Ecto neural progenitor cell (in vitro differentiated cells): ENCODE results near the gene LTBP2.

Experiments
- DNase-seq: peaks from one replicate; pipeline ENCODE4 v3.0.0-alpha.2; 2018; ENCODE audit warnings: low spot score

Gene LTBP2

DNA sequence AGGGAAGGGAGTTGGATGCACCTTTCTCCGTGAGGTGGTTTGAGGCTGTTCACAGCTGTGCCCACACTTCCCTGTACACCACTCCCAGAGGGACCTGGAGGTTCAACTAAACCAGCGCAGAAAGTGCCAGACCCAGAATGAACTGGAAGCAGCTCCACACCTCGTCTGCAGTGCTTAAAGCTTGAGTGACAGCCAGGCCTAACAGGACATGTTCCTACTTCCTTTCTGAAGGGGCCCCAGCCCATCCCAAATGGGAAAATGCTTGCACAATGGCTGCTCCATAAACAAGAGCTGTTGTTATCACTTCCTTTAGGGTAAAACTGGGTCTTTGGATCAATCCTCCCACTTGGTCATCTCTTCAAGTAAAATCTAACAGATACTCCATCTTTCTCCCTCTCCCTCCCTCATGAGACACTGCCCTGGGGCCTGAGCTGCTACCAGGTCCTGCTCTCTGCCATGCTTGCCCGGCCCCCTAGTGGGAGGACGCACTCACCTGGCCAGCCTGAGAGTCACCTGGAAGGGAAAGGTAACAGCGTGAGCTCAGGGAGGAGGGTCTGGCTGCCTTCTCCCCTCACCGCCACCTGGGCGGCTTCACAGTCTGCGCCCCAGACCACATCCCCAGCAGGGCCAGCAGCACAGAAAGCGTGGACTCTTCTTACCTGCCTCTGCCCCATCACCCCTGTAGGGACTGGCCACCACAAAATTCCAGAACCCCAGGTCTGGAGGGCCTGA lies 85.0 kb downstream of the LTBP2 start:
- DNase-seq: no peak

DNA sequence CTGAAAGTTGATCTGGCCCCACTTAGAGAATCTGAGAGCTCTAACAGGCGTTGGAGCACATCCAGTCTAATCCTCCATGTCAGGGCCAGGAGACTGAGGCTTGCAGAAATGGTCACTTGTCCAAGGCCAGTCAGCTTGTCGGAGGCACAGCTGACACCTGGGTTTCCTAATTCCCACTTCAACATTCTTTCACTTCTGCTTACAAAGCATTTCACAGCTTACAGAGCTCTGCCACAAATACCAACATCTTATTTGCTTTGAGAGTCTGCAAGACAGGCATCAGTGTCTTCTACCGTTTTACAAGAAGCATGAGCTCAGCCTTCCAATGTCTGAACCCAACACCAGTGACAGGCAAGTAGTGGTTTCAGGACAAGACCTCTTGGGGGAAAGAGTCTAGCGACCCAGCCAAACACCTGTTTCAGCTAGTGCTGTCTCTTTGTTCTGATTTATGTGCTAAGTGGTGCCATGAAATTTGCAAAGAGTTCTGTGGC lies 86.6 kb downstream of the LTBP2 start:
- DNase-seq: no peak

DNA sequence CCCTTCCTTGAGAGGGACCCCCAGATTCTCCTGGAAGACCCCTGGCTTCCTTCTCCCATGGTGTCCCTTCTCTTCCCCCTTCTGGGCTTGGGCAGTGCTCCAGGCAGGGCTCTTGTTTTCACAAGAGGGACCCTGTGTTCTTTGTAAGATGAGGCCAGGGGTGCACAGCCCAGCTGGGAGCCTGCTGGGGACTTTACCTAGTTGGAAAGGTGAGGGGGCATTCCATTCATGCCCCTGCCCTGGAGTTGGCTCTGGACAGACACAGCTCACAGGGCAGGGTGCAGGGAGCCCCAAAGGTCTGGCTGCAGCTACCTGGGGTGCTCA lies 87.3 kb downstream of the LTBP2 start:
- no peak for DNase-seq

DNA sequence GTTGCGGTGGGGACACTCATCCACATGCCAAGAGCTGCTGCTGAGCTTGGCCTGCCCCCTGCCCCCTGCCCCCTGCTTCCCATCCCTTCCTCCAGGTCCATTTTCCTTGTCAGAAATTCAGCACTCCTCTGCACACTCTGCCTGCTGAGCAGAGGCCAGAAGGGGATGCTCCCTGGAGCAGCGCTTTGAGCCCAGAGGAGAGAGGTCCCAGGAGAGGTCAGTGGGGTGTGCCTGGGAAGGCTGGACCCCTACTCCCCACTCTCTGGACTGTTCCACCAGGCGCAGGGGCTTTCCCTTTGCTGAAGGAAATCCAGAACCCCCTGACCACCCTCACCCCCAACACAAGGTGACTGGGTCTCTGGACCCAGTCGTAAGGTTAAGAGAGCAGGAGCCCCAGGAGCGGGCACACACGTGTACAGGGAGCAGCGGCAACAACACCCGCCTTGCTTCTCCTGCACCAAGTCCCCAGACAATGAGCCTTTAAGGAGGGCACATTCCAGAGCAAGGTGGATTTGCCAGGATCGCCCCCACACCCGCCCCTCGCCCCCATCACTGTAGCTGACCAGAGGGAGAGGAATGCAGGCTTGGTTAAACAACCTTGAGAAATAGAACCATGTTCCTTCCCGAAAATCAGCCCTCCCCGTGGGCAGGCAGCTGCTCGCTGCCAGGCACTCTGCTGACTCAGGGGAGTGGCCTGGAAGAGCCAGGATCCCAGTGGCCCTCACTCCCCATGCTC lies 87.8 kb downstream of the LTBP2 start:
- DNase-seq: no peak

DNA sequence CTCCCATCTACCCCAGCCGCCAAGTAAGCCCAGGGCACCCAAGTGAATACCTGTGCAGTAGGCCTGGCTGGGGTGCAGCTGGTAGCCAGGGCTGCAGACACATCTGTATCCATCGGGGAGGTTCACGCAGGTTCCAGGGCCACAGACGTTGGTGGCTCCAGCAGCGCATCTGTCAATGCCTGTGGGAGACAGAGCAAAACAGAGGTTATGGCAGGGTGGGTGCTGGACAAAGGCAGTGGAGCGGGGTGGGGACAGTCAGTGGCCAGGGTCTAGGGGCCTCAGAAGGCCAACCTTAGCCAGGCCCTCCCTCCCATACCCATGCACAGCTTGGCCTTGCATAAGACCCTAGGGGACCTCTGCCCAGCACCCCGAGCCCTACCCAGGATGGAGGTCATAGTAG lies 89.3 kb downstream of the LTBP2 start:
- no peak for DNase-seq

DNA sequence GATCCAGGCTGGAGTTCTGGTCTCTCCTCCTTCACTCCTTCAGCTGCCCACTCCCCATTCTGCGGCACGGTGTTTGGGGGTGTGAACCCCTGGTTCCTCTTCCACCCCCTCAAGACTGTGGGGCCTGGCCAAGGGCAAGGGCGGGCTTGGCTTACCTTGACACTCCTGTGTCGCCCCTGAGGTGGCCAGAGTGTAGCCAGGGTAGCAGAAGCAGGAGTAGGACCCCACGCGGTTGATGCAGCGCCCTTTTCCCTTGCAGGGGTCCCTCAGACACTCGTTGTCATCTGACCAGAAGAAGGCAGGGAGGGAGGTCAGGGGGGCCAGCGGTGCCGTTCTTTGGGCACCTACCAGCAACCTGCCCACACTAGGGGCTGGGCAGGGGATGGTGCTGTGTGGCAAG lies 90.3 kb downstream of the LTBP2 start:
- DNase-seq: no peak

DNA sequence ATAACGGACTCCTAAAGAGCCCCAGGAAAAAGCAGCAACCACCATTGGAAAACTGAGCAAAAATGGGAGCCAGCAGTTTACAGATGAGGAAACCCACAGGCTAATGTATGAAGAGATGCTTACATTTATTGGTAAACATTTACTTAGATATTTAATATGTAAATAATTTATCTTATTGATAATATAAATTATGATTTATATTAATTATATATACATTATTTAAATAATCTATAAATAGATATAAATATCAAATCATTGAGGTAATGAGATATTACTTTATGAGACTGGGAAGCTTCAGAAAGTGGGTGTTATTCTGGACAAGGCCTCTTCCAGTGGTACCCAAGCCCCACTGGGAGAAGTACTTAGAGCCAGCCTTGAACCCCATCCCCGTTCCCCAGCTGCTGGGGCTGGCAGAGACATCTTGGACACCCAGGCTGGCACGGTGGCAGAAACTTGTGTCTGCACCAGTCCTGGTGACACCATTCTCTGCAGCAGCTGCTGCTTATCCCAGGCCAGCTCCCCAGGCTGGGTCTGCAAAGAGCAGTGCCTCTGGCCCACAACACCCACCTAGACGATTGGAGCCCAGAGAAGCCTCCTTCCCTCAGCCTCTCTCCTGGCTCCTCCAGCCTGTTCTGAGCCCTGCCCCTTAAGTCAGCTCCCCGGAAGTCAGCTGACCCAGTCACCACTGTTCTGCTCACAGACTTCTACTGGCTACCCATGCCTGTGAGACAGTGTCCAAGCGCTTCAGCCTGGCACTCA lies 92.5 kb downstream of the LTBP2 start:
- DNase-seq: no peak

DNA sequence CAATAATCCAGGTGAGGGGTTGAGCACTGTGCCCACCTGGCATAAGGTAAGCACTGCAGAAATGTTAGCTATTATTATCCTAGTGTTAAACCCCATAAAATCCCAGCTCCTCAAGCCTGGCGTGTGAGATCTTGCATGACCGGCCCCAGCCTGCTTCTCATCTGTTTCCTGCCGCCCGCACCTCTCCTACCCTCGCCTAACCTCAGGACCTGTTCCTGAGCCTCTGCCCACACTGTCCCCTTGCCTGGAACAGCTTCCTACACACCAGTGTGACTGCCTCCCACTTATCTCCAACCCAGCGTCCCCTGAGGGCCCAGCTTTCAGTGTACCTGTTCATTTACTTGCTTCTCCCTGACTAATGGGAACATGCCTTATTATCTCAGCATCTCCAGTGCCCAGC lies 93.8 kb downstream of the LTBP2 start:
- DNase-seq: no peak

DNA sequence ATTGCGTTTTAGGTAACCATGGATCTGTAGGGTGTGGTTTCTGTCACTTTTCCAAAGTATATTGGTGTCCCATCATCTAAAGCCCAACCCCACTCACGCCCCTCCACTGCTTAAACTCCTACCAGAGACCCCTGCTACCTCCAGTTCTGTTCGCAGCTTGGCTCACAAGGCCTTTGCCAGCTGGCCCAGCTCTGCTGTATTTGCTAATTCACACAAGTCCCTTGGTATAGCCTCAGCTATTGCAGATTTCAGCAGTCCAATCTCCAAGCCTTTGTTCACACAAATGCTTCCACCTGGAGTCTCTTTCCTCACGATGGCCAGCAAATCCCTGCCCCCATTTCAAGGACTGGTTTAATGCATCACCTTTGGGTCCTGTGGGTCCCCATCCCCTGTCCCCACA lies 94.3 kb downstream of the LTBP2 start:
- DNase-seq: no peak

DNA sequence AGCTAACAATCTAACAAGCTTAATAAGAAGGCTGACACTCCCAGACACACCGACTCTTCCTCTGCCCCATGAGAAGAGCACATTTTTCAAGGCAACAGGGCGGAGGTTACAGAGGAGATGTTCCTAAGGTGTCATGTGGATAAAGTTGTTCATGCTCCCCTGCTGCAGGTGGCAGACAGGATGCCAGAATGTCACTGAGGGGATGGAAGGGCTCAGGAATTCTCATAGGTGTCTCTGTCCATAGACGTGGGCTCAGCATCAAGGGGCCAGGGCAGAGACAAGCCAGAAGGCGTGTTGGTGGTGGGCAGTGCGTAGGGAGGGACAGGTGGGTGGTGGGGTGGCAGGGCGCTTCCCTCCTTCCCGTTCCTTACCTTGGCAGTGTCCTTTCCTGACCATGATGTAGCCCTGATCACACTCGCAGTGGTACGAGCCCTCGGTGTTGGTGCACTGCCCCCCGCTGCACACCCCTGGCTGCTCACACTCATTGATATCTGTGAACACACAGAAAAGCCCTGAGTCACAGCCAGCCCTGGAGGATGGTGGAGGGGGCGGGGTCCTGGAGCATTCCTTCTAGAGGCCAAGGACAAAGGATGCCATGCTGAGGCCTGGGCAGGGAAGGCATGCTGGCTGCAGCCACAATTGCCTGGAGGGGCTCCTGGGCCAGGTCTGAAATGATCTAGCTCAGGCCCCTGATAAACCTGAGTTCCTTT lies 95.4 kb downstream of the LTBP2 start:
- no peak for DNase-seq

DNA sequence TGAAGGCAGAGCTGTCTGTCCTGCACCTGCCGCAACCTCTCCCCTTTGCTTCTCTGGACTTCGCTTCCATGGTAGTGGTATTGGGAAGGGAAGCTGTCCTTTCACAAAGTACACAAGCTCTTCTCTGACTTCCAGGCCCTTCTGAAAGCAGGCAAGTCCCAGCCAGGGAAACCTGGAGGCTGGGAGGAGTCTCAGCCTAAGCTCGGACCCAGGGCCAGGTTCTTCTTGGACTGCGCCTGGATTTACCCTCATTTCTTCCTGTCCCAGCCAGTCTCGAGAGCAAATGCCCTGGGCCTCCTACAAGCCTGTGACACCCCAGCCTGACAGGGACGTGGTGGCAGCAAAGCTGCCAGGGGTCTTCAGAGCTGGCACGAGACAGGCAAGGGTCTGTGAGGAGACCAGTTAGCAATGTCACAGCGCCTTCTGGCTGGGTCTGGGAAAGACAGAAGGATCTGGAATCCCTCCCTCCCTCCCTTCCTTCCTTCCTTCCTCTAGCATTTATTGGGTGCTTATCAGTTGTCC lies 96.1 kb downstream of the LTBP2 start:
- DNase-seq: no peak

DNA sequence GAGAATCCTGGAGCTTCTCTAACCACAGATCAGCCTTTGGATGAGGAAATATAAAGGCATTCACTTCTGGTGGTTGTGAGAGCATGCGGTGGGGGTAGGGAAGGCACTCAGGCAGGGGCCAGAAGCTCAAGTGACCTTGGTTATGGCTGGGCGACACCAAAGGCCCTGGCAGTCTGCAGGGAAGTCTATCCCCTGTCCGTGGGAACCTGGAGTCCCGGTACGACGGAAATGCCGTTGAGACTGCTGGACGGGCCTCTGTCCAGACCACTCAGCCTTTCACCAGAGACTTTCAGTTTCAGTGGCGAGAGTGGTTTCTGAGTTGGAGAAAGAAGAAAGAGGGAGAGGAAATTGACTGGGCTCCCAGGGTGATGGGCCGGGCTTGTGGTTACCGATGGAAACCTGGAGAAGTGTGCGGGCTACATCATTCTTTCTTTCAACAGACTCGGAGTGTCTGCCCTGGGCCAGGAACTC lies 97.5 kb downstream of the LTBP2 start:
- DNase-seq: no peak

DNA sequence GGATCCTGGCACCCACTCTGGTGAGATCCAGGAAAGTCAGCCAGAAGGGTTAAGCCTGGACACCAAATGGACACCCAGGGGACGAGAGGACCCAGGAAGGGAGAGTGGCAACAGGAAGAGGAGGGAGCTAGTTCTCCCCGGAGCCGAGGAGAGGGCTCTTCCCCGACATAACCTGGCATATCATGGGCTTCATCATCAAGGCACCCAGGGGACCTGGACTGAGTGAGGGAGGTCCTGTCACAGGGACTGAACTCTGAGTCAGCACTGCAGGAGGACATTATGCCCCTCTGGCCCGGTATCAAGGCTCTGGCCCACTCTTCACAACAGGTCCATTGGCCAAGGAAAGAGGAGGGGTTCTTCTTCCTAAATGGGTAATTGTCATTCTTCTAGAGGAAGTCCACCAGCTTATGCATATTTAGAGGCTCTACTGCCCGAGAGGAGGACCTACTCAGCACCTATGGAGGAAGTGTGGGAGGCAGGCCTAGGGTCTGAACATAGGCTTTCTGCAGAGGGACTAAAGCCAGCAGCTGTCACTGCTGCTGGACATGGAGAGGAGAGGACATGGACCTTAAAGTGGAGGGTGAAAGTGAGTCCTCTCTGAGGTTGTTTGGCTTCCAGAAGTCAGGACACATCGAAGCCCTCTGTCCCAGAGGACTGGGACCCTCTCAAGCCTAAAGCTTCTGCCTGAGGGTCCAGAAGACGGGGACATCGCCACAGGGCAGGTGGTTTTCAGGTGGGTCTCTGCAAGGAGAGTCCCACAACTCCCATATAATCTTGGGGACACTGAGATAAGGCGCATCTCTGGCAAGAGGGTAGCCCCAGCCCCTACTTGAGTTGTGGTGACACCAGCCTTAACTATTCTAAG lies 99.8 kb downstream of the LTBP2 start:
- DNase-seq: no peak

DNA sequence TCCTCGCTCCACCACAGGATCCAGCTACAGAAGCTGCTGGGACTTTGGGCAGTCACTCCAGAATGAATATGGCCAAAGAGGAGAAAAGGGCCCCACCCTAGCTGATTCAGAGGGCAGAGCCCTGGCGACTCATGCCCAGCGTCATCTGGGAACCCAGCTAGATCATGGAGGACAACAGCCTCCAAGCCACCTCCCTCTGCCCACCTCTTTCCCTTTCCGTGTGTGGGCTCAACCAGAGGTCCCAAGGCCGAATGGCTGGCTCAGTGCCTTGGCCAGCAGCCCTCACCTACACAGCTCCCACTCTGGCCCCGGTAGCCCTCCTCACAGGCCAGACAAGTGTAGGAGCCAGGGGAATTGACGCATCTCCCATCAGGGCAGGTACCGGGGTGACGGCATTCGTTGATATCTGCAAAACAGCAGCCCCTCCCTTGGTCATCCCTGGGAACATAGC lies 101.1 kb downstream of the LTBP2 start:
- no peak for DNase-seq

DNA sequence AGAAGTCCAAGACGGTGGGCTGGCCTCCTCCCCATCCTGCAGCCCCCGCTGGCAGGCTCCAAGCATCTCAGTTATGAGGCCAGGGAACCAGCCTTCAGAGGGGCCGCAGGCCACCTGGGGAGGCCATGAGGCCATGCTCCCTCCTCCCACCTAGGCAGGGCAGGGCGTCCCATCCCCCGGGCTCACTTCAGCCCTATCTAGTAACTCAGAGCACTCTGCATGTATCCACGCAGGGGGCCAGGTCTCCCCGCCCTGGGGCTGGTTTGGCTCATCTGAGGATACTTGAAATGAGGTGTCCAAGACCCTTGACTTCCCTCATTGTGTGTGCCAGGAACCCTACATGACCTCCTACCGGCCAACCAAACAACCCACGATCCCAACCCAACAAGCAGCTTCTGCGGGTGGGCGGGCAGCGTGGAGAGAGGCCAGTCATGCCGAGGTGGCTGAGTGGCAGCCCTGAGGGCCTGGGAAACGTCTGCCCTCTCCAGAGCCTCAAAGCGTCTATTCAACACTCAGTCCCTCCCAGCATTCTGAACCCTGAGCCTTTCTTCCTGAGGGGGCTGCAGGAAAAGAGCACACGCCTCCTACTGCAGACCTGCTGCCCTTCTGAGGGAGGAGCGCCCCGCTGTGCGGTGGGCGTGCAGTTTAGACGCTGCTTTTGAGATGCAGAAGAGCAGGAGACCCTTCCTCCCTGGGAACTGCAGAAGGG lies 101.7 kb downstream of the LTBP2 start:
- no peak for DNase-seq

DNA sequence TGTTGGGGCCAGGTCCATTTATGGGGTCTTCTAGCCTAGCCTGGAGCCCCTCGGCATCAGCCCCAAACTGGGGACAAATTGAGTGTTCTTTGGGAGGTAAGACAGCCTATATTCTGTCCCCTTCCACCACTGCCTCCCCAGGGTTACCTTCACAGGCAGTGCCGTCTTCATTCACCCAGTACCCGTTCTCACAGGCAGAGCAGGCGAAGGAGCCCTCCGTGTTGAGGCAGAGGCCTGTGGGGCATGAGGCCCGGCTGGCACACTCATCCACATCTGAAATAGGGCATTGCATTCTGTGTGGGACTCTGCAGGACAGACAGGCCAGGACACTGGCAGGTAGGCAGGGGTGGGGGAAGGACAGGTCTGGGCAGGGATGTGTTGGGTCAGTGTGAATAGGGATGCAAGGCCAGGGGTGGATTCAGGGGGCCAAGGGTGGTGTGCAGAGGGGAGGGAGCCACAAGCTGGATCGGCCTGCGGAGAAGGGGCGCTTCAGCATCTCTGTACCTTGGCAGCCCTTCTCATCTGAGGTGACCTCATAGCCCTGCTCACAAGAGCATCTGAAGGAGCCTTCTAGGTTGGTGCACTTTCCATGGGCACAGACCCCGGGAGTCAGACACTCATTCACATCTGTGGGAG lies 102.3 kb downstream of the LTBP2 start:
- peak; percentile 47 for DNase-seq

DNA sequence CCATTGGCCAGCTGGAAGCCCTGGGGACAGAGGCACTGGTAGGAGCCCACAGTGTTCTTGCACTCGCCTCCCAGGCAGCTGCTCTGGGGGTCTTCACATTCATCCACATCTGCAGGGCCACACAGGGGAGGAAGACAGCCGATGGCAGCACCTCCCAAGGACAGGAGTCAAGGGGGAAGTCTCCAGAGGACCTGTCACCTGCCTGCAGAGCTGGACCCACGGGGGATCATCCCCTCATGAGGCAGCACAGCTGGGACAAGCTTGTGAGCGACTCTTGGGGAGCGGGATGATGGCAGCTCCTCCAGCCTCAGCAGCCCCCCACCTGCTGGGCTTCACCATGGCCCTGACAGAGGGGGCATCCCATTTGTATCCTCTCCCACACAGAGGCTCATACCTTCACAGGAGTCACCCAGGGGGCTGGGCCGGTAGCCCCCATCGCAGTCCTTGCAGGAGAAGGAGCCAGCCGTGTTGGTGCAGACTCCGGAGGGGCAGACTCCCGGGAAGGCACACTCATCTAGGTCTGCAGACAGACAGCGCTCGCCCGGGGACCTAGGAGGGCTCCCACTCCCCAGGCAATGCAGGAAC lies 103.1 kb downstream of the LTBP2 start:
- peak; percentile 46 for DNase-seq

DNA sequence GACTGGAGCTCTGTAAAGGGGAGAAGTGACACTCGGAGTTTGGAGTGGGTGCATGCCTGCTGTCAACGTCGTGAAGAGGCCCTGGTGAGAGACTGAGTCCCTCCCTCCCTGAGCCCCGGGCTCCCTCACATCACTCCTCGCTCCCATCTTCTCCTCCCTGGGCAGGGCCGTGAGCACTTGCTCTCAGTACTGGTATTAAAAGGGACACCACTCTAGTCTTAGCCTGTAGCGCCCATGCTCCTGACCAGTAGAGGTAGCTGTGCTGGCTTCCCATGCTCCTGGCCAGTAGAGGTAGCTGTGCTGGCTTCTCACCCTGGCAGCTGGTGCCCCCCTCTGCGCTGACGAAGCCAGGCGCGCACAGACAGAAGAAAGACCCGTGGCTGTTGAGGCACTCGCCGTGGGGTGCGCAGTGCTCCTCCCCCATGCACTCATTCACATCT lies 103.7 kb downstream of the LTBP2 start:
- DNase-seq: peak; percentile 72

DNA sequence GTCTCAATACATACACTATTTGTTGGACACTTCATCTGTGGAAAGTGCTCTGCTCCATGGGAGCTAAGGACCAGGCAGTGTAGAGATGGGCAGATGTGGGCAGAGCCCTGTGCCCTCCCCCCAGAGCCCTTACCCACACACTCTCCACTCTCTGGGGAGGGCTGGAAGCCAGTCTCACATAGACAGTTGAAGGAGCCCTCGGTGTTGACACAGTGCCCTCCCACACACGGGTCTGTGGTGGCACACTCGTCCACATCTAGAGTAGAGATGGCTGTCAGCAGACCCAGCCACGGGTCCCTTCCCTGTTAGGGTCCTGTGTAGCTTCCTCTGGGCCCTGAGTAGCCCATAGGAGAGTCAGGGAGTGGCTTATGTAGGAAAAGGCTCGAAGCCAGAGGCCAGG lies 104.2 kb downstream of the LTBP2 start:
- DNase-seq: no peak
